ENCODE results near the gene MIP.
"Not testable (repeated sequence)": the region's sequence is repeated elsewhere in the genome, so short reads cannot be mapped to it uniquely, and the experiment has no call there.

Gene MIP

DNA sequence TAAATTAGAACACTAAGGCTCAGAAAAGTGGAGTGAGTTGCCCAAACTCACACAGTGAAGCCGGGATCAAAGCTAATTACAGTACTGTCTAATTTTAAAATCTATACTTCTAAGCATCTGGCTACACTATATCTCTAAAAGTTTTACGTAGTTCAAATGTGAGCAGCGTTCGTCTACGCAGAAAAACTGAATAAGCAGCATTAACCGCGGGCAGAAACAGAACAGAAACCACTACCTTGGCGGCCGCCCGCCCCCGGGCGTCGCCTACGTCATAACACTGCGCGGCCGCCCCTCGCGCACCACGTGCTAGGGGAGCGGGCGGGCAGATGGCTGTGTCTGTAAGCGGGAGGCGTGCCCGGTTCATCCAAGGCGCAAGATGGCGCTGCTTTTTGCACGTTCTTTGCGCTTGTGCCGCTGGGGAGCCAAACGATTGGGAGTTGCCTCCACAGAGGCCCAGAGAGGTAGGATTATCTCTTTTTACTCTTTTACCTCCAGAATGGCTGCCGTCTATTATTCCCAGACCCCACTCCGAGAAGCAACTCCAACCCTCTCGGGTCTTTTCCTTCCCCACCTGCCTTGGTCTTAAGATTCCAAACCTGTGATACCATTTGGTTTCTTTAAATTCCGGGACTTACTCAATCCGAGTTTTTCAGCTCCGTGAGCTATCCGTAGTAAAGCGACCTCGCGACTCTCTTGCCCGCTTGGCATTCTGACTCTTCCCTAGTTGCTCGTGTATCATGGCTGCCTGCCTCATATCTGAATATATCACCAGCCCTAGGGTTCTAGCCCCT, 14.0 kb upstream of the MIP start, which contains the start of gene SPRYD4:
Gene SPRYD4 (plus strand): TSS at position 363 of the 791 bp plus-strand sequence. CDS start 14 bp downstream, at position 377.
- peak; percentile 92 for DNase-seq (ENCODE audit: low read depth)

DNA sequence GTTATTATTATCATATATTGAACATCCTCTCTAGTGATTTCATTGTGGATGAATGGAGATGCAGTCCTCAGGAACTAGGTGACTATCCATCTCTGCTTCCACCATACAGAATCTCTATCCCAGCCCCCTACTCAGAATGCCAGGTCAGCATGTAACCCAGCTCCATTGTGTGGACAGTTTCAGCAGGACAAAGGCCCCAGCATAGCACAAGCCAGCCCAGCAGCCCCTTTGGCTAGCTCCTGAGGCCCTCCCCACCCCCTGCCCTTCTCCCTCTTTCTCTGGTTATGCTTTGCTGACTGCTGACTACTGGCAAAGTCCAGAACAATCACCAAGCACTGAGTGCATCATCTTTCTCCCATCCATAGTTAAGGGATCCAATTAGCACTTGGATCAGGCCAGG, 8.1 kb upstream of the MIP start:
- no peak for DNase-seq (ENCODE audit: low read depth)

GRCh38 chr12:56461235-56462159, 7.0 kb upstream of the MIP start:
- DNase-seq (ENCODE audit: low read depth), result no peak

GRCh38 chr12:56457817-56458216, 3.4 kb upstream of the MIP start:
- no peak for DNase-seq (ENCODE audit: low read depth)

DNA sequence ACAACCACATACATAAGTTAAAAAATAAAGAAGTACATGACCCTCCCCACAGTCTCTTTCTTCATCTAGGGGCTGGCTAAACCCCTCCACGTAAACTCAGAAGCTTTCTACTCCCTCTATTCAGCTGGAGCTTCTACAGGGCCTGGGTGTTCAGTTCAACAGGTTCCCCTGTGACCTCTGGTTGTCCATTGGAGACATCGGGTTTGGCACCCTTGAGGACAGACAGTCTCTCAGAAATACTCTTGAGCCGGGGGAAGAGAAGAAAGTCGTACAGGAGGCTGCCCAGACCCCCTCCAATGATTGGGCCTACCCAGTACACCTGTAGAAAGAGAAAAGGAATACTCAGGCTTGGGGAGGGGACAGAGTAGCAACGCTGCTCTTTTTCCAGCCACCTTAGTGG, 3.3 kb downstream of the MIP start:
- no peak for DNase-seq (ENCODE audit: low read depth)

- DNase-seq (ENCODE audit: low read depth), result no peak
Observed at GRCh38 chr12:56450241-56450640, 4.2 kb downstream of the MIP start.

GRCh38 chr12:56449622-56449984, 4.9 kb downstream of the MIP start:
- DNase-seq (ENCODE audit: low read depth), result no peak

- peak; percentile 72 for DNase-seq (ENCODE audit: low read depth)
Observed at GRCh38 chr12:56448860-56449621, 5.4 kb downstream of the MIP start, which contains the start of gene TIMELESS. TIMELESS (minus strand) TSS chr12:56449426; CDS start chr12:56434170, 15,256 bp downstream.

DNA sequence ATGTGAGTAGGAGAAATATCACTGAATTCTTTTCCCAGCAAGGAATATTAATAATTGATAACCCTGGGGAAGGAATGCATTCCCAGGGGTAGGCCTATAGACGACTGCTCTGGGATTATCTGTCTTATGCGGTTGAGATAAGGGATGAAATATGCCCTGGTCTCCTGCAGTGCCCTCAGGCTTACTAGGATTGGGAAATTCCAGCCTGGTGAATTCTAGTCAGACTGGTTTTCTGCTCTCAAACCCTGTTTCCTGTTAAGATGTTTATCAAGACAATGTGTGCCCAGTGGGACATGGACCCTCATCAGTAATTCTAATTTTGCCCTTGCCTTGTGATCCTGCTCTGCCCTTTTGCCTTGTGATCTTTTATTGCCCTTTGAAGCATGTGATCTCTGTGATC, 11.2 kb downstream of the MIP start:
- DNase-seq (ENCODE audit: low read depth), result not testable (repeated sequence)

DNA sequence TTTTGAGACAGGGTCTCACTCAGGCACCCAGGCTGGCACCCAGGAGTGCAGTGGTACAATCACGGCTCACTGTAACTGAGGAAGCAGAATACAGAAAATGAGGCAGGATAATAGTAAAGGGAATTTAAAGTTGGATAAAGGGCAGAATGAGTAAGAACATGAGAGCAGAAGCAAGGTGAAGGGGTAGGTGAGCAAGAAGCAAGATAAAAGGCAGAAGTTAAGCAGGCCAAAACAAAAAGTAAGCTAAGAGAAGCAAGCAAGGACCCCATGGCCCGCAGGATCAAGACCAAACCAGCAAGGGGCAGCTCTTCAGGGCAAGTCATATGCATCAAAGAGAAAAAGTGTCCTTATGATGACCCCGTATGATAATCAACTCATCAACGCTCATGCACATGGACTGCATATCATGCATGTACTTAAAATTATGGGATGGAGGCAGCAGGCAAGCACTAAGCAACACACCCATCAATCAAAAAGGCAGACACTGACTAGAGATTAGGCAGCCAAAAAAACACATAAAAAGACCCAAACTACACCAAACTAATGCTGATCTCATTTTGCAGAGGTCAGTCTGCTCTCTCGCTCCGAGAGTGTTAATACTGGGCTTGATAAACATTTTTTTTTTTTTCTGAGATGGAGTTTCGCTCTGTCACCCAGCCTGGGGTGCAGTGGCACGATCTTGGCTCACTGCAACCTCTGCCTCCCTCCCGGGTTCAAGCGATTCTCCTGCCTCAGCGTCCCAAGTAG, 16.9 kb downstream of the MIP start:
- no peak for DNase-seq (ENCODE audit: low read depth)

GRCh38 chr12:56434828-56435227, 19.6 kb downstream of the MIP start:
- no peak for DNase-seq (ENCODE audit: low read depth)

GRCh38 chr12:56431850-56432249, 22.6 kb downstream of the MIP start:
- DNase-seq (ENCODE audit: low read depth), result no peak

DNA sequence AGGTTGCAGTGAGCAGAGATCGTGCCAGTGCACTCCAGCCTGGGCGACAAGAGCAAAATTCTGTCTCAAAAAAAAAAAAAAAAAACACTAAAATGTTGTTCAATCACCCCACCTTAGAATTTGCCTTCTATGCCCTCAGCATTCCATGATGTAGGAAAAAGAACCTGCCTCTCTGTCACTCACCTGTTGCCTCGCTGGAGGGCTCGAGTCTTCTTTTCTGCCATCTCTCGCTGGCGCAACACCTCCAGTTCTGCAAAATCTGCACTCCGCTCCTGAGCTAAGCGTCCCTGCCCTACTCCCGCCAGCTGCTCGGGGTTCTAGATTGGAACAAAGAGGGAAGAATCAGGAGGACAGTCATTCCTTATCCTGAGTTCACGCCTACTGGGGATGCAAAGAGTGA, 23.2 kb downstream of the MIP start:
- no peak for DNase-seq (ENCODE audit: low read depth)

DNA sequence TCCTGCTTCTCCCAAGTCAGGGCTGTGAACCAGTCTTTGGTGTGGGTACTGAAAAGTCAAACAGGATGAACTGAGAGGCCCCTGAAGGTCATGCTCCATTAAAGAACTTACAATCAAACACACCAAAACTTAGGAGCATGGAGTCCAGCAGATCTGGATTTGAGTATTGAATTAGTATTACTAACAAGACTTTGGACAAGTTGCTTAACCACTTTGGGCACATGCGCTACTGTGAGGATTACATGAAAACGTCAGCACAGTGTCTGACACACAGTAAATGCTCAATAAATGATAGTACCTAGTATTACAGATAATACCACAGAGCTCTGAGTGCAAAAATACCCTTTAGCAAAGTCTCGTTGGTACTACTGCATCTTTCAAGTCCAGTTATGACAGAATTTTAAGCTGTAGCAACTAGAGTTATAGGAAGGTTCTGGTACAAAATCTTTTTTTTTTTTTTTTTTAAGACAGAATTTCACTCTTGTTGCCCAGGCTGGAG, 28.5 kb downstream of the MIP start:
- DNase-seq (ENCODE audit: low read depth), result no peak

DNA sequence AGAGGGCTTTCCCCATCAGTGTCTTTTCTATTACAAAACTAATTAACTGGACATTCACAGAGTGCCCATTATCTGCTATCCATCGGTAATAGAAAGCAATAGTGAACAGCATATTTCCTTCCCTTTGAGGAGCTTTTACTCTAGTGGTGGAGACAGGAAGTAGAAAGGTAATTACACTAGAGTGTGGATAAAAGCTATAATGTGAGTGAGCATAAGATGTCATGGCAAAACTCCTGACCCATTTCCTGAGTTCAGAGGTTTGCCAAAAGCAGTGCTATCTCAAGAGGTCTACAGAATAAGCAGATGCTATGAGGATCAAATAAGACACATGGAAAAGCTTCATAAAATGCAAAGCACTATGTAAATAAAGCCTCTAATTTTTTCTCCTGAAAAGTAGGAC, 29.3 kb downstream of the MIP start:
- DNase-seq (ENCODE audit: low read depth), result no peak

DNA sequence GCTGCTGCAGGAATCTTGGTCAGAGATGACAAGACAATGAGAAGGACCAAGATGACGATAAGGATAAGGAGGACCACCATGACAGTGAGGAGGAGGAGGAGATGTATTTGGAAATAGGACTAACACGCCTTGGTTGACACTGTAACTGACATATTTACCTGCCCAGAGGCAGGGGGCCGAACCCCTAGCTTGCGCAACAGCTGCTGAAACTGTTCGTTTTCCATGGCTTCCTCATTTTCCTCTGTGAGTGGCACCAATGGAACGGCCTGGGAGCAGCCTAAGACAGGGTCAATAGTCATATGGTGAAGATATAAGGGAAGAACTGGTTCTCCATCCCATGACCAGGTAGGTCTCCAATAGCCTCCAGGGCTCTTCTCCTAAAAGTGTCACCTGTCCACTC, 34.0 kb downstream of the MIP start:
- no peak for DNase-seq (ENCODE audit: low read depth)

GRCh38 chr12:56417739-56418138, 36.7 kb downstream of the MIP start:
- no peak for DNase-seq (ENCODE audit: low read depth)

GRCh38 chr12:56414401-56414800, 40.1 kb downstream of the MIP start:
- no peak for DNase-seq (ENCODE audit: low read depth)

- no peak for DNase-seq (ENCODE audit: low read depth)
Observed at GRCh38 chr12:56413392-56413791, 41.1 kb downstream of the MIP start.

- DNase-seq (ENCODE audit: low read depth), result no peak
Observed at GRCh38 chr12:56411781-56412639, 42.4 kb downstream of the MIP start.

Data from activated T-cell treated with anti-CD3 and anti-CD28 coated beads for 1 hour (primary cell).